Measurements from ENCODE around the gene LILRB2. TPM values are rescaled to one million over a fixed set of nuclear protein-coding genes. Genes with fewer than 3 reads are reported as not detected.

LILRB2 gene
- total RNA-seq, 1 experiment from 2014 or later: not detected

DNA sequence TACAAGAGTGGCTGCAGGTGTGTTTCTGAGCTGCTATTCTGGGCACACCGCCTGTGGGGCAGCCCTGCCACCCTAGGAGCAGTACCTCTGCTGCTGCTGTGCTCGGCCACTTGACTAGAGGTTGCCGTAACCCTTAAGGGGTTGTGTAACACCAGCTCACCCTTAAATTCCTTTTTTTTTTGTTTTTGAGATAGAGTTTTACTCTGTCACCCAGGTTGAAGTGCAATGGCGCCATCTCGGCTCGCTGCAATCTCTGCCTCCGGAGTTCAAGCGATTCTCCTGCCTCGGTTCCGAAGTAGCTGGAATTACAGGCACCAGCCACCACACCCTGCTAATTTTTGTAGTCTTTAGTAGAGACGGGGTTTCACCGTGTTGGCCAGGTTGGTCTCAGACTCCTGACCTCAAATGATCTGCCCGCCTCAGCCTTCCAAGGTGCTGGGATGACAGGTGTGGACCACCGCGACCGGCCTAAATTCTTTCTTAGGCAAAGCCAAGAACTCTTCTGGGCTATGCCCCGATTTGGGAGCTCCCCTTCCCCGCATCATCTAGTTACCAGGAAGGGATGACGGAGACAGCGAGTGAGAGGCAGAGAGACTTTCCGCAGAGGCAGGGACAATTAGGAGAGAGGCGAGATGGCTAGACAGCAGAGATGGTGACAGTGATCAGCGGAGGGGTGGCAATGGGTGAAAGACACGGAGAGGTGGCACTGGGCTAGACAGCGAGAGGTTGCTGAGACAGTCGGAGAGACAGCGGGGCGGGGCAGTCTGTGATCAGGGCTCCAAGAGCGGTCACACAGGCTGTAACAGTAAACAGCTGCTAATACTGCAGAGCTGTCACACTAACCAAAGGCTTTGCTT is 36.4 kb upstream of the LILRB2 start:
- no peak overlapping the region for H3K56ac ChIP-seq (ENCODE audit: insufficient read length, low read depth, low read length)
- no peak overlapping the region for H3K4me2 ChIP-seq (ENCODE audit: insufficient read depth, insufficient read length, low read length)
- H3K27me3 ChIP-seq (ENCODE audit: insufficient read depth, low read length): no peaks in the 10 kb centered on the region

More for the DNA sequence above, 36.4 kb upstream of the LILRB2 start:
- no peak overlapping the region for H3K27ac ChIP-seq (ENCODE audit: insufficient read length, low read depth, low read length)
- no peak overlapping the region for H4K91ac ChIP-seq (ENCODE audit: insufficient read length, low read depth, low read length)
- Mint-ChIP-seq H3K27ac (no peak overlapping the region), H3K9me3 (peaks cover 34 to 83% of the 10 kb centered on the region in 2 experiments), H3K27me3 (ENCODE audit: low read depth) (peaks cover 37% of the 10 kb centered on the region), H3K4me3 (no peak overlapping the region), H3K36me3 (ENCODE audit: insufficient read depth in 1 of 3, low read depth in 3 of 3) (peaks cover 6 to 19% (median 15%) of the 10 kb centered on the region in 3 experiments), H3K4me1 (no peaks in the 10 kb centered on the region)
- H2BK20ac ChIP-seq (ENCODE audit: low read depth, low read length, poor library complexity, severe bottlenecking): no peak overlapping the region
- H3K4ac ChIP-seq (ENCODE audit: low read depth, low read length): no peak overlapping the region
- no peaks in the 10 kb centered on the region for H3K23me2 ChIP-seq (ENCODE audit: insufficient read length, low read depth, low read length, poor library complexity, severe bottlenecking)
- no peak overlapping the region for H2AFZ ChIP-seq (ENCODE audit: low read length)
- H2BK15ac ChIP-seq (ENCODE audit: low read depth, low read length): no peak overlapping the region
- H3K18ac ChIP-seq (ENCODE audit: insufficient read length, low read depth, low read length): no peak overlapping the region
- H3K79me1 ChIP-seq (ENCODE audit: insufficient read depth, low read depth, low read length, poor library complexity, severe bottlenecking): no peaks in the 10 kb centered on the region
- DNase-seq: no peak
- H2BK120ac ChIP-seq (ENCODE audit: low read depth, low read length, poor library complexity, severe bottlenecking): no peak overlapping the region
- no peaks in the 10 kb centered on the region for H3K79me2 ChIP-seq (ENCODE audit: insufficient read depth, low read length)
- no peak overlapping the region for H3K9ac ChIP-seq (ENCODE audit: extremely low read depth, insufficient read length, low read length)
- no peak overlapping the region for H3T11ph ChIP-seq (ENCODE audit: low read length)
- no peak overlapping the region for H4K8ac ChIP-seq (replicated peaks; ENCODE audit: insufficient read length, low read depth, low read length)
- H2AK5ac ChIP-seq (ENCODE audit: insufficient read length, low read length): no peak overlapping the region
- no CpG with 5 or more reads among the region's 29 CpGs for WGBS (ENCODE audit: extremely low coverage, insufficient read length, low lambda C conversion rate)
- no peak overlapping the region for H3K14ac ChIP-seq (ENCODE audit: insufficient read depth, low read length)
- no peaks in the 10 kb centered on the region for H3K4me1 ChIP-seq (ENCODE audit: insufficient read depth, low read length)
- H4K20me1 ChIP-seq (ENCODE audit: control insufficient read depth, insufficient read depth, insufficient read length): no peaks in the 10 kb centered on the region
- H2BK5ac ChIP-seq (ENCODE audit: insufficient read length, low read length): no peak overlapping the region
- no peak for TF ChIP-seq CTCF (conservative IDR thresholded peaks at IDR 0.05)
- H2BK12ac ChIP-seq (ENCODE audit: insufficient read length, low read depth, low read length): no peak overlapping the region
- H4K5ac ChIP-seq (ENCODE audit: insufficient read length, low read depth, low read length): no peak overlapping the region
- no peak overlapping the region for H3K23ac ChIP-seq (ENCODE audit: insufficient read length, low read depth, low read length)
- H3K9me3 ChIP-seq (ENCODE audit: control insufficient read depth, low read depth, low read length): peaks cover 4% of the 10 kb centered on the region
